Panc1 (cell line): ENCODE data around the gene RANBP3.

ENCODE experiments used
- POLR2AphosphoS5 ChIP-seq: IDR thresholded peaks from 2 replicates; pipeline ENCODE4 v1.6.1; 2012; ENCODE audit warnings: mild to moderate bottlenecking, low read depth, low read length, moderate library complexity
- TF ChIP-seq, protein P1 (sequence below): fragments of 450-650 bp; IDR thresholded peaks from 2 replicates; pipeline ENCODE4 v1.5.1; 2017; ENCODE audit warnings: mild to moderate bottlenecking
- TF ChIP-seq, protein P2 (sequence below), 2 experiments: IDR thresholded peaks; 2 replicates each; pipeline ENCODE4 v1.6.1; 2011 to 2012; ENCODE audit warnings: low read depth in 2 of 2, control low read depth in 1 of 2, low read length in 1 of 2, mild to moderate bottlenecking in 1 of 2, moderate library complexity in 1 of 2; ENCODE audit not compliant: insufficient read depth in 1 of 2

DNA sequence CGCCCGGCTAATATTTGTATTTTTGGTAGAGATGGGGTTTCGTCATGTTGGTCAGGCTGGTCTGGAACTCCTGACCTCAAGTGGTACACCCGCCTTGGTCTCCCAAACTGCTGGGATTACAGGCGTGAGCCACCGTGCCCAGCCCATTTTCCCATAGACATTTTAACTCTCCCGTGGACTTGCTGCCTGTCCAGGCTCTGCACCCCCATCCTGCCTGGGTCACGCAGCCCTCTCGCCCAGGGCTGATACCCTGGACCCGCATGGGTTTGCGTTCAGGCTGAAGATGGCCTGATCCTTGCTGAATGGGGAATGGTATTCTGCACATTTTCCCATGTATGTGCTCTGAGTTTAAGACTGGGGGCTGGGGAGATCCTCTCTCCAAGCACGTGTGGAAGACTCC is 46.0 kb upstream of the RANBP3 start:
- TF ChIP-seq, protein P1, sequence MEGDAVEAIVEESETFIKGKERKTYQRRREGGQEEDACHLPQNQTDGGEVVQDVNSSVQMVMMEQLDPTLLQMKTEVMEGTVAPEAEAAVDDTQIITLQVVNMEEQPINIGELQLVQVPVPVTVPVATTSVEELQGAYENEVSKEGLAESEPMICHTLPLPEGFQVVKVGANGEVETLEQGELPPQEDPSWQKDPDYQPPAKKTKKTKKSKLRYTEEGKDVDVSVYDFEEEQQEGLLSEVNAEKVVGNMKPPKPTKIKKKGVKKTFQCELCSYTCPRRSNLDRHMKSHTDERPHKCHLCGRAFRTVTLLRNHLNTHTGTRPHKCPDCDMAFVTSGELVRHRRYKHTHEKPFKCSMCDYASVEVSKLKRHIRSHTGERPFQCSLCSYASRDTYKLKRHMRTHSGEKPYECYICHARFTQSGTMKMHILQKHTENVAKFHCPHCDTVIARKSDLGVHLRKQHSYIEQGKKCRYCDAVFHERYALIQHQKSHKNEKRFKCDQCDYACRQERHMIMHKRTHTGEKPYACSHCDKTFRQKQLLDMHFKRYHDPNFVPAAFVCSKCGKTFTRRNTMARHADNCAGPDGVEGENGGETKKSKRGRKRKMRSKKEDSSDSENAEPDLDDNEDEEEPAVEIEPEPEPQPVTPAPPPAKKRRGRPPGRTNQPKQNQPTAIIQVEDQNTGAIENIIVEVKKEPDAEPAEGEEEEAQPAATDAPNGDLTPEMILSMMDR: no peak
- TF ChIP-seq POLR2AphosphoS5: no peak
- TF ChIP-seq, protein P2, sequence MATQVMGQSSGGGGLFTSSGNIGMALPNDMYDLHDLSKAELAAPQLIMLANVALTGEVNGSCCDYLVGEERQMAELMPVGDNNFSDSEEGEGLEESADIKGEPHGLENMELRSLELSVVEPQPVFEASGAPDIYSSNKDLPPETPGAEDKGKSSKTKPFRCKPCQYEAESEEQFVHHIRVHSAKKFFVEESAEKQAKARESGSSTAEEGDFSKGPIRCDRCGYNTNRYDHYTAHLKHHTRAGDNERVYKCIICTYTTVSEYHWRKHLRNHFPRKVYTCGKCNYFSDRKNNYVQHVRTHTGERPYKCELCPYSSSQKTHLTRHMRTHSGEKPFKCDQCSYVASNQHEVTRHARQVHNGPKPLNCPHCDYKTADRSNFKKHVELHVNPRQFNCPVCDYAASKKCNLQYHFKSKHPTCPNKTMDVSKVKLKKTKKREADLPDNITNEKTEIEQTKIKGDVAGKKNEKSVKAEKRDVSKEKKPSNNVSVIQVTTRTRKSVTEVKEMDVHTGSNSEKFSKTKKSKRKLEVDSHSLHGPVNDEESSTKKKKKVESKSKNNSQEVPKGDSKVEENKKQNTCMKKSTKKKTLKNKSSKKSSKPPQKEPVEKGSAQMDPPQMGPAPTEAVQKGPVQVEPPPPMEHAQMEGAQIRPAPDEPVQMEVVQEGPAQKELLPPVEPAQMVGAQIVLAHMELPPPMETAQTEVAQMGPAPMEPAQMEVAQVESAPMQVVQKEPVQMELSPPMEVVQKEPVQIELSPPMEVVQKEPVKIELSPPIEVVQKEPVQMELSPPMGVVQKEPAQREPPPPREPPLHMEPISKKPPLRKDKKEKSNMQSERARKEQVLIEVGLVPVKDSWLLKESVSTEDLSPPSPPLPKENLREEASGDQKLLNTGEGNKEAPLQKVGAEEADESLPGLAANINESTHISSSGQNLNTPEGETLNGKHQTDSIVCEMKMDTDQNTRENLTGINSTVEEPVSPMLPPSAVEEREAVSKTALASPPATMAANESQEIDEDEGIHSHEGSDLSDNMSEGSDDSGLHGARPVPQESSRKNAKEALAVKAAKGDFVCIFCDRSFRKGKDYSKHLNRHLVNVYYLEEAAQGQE (IDR thresholded peaks at IDR 0.05; ENCODE audit: insufficient read depth in 1 of 2, low read depth in 2 of 2, low read length in 1 of 2): no peak
